HG02938 (cell line): ENCODE measurements around the gene SPOPL.
"Not testable (repeated sequence)": the region's sequence is repeated elsewhere in the genome, so short reads cannot be mapped to it uniquely, and the experiment has no call there.

Source experiments
- ATAC-seq: cut with Tn5 transposase; IDR thresholded peaks from one replicate; pipeline ENCODE4 v1.9.1; 2021; ENCODE audit warnings: mild to moderate bottlenecking, moderate library complexity; ENCODE audit not compliant: unreplicated experiment

The SPOPL gene

DNA sequence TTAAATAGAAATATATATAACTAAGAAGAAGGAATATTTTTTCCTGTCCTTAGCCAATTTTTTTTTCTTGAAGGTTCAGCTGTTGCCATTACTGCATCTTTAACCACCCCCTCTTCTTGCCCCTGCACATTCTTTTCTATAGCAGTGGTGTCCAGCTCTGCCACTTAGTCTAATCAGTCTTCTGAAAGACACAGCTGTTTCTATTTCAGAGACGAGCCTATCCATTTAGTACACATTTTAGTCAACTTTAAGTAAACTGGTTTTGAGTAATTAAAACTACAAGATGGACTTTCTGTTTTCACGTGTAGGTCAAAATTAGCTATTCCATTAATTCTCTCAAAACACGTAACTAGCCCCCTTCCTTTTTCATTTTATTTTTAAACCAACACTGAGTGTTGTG is 21.0 kb downstream of the SPOPL start:
- ATAC-seq = peak; percentile 73

DNA sequence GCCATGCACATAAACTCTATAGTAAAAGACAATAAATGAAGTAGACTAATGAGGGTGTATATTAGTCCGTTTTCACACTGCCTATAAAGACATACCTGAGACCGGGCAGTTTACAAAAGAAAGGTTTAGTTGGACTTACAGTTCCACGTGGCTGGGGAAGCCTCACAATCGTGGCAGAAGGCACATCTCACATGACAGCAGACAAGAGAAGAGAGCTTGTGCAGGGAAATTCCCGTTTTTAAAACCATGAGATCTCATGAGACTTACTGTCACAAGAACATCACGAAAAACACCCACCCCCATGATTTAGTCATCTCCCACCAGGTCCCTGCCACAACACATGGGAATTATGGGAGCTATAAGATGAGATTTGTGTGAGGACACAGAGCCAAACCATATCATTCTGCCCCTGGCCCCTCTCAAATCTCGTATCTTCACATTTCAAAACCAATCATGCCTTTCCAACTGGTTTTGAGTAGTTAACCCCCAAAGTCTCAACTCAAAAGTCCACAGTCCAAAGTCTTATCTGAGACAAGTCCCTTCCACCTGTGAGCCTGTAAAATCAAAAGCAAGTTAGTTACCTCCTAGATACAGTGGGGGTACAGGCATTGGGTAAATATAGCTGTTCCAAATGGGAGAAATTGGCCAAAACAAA is 21.6 kb downstream of the SPOPL start:
- peak; percentile 57 for ATAC-seq

DNA sequence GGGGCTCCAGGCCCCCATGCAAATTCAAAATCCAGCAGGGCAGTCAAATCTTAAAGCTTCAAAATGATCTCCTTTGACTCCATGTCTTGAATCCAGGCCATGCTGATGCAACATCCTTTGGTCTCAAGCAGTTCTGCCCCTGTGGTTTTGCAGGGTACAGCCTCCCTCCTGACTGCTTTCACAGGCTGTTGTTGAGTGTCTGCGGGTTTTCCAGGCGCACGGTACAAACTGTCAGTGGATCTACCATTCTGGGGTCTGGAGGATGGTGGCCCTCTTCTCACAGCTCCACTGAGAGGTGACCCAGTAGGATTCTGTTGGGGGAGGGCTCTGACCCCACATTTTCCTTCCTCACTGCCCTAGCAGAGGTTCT is 22.1 kb downstream of the SPOPL start:
- ATAC-seq = not testable (repeated sequence)

DNA sequence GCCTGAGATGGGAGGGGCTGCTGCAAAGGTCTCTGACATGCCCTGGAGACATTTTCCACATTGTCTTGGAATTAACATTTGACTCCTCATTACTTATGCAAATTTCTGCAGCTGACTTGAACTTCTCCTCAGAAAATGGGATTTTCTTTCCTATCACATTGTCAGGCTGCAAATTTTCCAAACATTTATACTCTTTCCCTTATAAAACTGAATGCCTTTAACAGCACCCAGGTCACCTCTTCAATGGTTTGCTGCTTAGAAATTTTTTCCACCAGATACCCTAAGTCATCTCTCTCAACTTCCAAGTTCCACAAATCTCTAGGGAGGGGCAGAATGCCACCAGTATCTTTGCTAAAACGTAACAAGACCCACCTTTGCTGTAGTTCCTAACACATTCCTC is 22.8 kb downstream of the SPOPL start:
- ATAC-seq = not testable (repeated sequence)

DNA sequence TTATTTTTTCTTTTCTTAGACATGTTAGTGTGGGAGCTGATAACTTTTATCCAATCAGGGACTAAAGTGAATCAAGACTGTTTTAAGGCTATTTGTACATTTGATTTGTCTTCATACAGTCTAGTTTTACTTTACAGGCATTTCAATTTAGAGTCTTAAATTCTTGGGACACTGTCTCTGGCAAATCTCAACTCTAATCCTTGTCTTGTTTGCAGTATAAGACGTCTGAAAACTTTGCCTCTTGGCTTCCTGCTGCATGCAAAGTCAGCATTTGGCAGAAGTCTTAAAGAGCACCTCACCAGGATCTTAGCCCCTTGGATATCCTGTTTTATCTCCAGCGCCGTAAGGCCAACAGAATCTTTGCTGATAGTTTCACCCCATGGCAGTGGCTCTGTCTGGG is 30.3 kb downstream of the SPOPL start:
- ATAC-seq = no peak

DNA sequence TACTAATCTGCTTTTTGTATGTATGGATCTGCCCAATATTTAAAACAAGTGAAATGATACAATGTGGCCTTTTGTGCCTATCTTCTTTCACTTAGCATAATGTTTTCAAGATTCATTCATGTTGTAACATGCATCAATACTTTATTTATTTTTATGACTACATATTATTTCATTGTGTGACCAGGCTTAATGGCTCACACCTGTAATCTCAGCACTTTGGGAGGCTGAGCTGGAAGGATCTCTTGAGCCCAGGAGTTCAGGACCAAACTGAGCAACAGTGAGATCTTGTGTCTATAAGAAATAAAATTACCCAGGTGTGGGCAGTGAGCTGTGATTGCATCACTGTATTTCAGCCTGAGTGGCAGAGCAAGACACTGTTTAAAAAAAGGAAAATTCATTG is 33.2 kb downstream of the SPOPL start:
- ATAC-seq = no peak

DNA sequence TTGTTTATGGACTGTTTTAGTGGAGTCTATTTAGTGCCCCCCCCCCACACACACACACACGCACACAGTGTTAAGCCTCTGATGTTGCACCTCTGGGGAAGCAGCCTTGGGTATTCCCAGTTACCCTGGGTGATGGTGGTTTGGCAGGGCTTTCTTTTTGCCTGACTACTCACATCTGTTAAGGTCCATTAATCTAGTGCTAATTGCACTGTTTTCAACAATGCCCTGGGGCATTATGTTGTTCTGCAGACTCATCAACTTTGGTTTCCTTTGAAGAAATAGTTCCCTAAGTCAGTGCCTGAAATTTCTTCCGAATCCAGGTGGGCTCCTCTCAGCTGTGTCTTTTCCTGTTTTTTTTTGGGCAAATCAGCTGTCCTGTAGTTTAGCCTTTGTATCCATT is 34.7 kb downstream of the SPOPL start:
- ATAC-seq = no peak

DNA sequence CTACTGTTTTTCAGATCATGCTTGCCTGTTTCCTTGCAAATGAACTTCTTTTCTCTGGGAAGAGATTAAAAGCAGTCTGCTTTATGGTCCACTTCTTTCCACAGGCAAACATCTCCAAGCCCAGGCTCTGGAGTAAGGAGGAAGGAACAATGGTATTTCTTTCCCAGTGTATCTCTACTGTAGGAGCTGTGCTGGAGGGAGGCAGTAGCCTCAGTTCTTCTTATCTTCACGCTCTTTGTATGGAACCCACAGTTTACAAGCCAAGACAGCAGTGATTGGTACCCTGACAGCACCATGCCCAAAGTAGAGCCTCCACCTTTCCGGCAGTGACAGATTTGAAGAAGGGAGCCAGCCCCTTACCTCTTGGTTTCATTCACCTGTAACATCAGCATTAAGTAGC is 35.2 kb downstream of the SPOPL start:
- no peak for ATAC-seq

DNA sequence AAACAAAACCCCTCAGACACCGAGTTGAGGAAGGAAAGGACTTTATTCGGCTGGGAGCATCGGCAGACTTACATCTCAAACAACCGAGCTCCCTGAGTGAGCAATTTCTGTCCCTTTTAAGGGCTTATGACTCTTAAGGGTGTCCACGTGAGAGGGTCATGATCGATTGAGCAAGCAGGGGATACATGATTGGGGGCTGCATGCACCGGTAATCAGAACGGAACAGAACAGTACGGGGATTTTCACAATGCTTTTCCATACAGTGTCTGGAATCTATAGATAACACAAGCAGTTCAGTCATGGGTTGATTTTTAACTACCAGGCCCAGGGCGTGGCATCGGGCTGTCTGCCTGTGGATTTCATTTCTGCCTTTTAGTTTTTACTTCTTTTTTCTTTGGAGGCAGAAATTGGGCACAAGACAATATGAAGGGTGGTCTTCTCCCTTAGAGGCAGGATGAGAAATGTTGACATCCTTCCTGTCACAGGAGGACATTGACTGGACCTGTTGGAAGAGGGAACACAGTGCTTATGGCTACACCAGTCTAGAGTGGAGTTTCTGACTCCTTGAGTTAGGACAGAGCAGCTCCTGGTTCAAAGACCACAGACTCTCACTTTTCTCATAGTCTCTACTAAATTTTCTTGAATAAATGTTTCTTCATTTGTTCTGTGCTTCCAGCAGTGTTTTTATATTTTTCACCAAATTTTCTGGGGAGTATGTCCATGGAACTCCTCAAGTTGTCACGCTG is 35.8 kb downstream of the SPOPL start:
- no peak for ATAC-seq

DNA sequence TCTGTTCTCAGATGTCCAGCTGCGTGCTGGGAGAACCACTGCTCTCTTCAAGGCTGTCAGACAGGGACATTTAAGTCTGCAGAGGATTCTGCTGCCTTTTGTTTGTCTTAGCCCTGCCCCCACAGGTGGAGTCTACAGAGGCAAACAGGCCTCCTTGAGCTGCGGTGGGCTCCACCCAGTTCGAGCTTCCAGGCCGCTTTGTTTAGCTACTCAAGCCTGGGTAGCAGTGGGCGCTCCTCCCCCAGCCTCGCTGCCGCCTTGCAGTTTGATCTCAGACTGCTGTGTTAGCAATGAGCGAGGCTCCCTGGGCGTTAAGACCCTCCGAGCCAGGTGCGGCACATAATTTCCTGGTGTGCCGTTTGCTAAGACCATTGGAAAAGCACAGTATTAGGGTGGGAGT is 42.6 kb downstream of the SPOPL start:
- not testable (repeated sequence) for ATAC-seq

DNA sequence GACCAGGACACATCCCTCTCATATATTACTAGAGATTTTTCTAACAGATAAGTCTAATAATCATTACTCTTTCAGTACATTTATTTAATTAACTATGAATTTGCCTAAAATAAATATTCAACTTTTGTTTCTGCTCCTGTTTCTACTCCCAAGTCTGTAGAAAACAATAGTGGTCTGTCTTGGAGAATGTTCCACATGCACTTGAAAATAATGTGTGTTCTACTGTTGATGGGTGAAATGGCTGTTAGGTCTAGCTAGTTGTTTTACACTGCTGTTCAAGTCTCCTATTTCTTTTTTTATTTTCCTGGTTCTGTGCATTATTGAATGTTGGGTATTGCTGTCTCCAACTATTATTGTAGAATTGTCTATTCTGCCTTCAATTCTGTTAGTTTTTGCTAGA is 47.2 kb downstream of the SPOPL start:
- ATAC-seq = no peak

DNA sequence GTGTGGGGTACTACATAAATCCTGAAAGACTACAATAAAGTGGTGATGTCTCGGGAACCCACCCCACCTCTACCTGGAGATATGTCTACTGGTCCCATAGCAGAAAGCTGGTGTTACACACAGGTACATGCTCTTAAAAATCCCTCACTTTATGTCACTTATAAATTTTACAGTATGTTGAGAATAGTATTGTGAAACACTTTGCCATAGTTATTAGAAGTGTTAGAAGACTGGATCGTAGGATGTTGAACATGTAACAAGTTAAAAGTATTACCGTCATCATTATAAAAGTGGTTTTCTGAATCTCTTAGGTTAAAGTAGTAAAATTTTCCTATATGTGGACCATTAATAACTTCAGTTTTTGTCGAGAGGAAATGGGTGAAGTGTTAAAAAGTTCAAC is 48.6 kb downstream of the SPOPL start:
- ATAC-seq = no peak

DNA sequence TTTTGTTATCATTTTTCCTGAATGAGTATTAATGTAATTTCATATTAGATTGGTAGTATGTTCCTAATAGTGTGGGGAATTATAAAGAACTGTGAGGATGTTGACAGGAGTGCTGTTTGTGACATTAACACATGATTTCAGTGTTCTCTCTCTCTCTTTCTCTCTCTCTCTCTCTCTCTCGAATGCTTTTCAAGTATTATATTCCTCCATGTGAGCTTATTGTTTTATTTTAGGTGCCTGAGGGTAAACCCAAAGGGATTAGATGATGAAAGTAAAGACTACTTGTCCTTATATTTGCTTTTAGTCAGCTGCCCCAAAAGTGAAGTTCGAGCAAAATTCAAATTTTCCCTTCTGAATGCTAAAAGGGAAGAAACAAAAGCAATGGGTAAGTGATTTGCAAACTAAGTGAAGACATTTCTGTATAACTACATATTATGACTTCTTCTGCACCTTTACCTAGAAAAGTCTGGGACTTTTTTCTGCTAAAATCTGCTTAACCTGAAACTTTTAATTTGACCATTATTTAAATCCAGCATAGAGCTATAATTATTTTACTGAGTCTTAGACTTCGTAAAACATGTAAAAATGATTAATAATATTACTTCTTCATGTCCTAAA is 49.2 kb downstream of the SPOPL start:
- no peak for ATAC-seq

DNA sequence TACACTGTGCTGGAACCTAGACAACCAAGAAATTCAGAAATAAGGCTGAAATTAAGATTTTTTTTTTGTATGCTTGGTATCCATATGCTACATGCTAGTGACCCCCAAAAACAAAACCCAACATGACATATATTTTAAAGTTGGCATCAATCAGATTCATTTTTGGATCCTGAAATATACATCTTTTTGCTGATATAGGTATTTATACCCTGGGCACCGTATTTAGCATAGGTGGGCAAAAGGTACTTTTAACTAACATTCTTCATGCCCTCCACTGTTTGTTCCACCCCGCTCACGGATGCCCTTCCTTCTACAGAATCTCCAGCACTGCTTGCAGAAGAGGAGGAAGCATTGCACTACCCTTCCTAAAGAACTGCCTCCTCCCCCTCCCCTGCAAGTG is 52.6 kb downstream of the SPOPL start:
- ATAC-seq = no peak

DNA sequence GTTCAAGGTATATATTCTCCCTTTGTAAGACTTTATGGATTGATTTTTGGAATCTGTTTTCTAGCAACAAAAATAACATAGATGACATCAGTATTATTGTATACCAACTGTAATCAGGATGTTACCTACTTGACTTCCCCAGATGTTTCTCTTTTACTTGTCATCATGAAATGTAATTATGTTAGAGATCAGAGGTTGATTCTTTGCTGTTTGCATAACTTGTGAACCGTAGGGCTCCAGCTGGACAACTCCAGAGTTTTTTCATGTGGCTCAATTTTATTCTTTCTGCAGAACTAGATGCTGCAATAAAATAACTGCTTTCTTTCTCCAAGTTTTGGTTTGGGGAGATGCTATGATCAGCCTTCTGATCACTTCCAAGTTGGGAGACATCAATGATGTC is 58.1 kb downstream of the SPOPL start:
- ATAC-seq = no peak

DNA sequence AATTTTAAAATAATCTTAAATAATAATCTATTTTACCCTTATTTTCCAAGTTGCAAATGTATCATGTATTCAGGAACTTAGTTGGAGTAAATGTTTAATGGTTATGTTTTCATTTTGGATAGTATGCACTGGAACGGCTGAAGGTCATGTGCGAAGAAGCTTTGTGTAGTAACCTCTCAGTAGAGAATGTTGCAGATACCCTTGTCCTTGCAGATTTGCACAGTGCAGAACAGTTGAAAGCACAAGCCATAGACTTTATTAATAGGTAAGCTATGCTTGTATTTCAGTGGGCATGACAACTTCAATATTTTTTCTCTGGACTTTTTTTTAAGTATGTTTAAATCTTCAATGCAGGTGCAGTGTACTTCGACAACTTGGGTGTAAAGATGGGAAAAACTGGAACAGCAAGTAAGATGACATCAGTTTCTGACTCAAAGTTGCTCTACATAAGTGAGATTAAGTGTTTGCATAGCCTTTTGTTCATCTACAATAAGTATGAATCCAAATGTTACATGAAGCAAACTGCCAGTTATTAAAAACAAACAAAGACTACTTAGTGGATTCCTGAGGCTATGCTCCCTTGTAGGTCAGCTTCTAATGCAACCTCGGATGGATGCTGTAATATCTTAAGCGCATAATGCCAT is 63.1 kb downstream of the SPOPL start:
- no peak for ATAC-seq

DNA sequence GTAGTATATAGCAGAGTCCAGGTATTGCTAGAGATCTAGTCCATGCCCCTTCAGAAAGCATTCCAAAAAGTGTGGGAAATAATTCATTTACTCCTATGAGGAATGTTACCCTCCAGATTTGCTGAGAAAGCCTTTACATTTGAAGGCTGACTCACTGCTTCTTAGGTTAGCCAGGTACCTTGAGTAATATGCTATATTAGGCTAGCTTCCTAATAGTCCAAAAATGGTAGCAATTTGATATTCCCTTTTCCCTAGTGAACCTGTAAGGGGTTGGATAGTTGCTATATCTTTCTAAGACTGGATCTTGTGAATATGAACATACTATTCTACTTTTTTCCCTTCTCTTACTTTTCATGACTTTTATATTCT is 63.6 kb downstream of the SPOPL start:
- no peak for ATAC-seq

DNA sequence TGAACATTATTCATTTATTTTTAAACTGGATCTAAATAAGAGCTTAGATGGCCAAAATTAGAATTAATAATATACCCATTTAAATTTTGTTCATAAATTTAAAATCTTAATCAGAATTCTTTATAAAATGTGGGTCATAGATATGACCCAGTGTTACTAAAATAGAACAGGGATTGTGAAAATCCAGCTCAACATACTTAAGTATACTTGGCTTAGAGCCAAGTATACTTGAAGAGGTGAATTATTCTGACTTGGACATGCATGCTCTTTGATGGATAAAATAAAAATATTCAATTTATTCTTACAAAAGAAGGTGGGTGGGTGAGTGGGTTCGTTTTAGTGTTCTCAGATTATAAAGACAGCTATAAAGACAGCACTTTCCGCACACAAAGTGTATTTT is 70.7 kb downstream of the SPOPL start:
- ATAC-seq = no peak

DNA sequence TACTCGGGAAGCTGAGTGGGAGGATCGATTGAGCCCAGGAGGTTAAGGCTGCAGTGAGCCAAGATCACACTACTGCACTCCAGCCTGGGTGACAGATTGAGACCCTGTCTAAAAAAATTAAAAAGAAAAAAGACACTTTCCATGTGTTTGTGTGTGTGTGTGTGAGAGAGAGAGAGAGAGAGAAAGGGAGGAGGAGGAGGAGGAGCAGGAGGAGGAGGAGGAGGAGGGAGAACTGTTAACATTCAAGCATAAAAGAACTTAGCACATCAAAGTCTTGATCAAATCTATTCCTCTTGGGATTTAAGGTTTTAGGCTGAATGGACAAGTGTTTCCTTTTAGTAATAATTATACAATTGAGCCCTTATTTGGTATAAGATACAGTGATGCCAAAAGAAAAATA is 75.5 kb downstream of the SPOPL start:
- no peak for ATAC-seq

DNA sequence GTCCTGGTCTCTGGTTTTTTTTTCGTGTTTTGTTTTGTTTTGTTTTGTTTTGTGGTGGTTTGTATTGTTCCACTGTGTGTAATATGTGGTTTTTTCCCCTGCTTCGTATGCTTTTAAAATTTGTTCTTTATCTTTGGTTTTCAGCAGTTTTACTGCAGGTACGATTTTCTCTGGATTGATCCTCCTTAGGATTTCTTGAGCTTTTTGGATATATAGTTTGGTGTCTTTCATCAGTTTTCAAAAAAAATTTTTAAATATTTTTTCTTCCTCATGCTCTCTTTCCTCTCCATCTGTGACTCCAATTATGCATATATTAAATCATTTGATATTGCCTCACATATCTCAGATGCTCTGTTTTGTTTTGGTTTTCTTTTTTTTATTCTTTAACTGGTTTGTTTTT is 78.0 kb downstream of the SPOPL start:
- no peak for ATAC-seq

DNA sequence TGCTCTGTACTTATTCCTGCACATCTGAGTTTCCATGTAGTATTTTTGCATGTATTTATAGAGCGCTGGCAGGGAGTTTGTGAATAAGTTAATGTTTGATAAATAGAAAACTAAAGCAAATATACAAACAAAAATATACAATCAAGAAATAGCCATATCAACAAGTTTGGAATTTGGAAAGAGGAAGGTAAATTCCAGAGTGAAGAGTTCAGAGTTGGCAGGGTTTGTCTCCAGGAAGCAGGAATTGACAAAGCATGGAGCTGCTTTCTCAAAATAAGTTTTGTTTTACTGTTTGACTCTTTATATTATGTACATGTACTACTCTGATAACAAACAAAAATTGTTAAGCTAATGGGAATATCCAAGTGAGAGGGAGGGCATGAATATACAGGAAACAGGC is 80.3 kb downstream of the SPOPL start:
- no peak for ATAC-seq

DNA sequence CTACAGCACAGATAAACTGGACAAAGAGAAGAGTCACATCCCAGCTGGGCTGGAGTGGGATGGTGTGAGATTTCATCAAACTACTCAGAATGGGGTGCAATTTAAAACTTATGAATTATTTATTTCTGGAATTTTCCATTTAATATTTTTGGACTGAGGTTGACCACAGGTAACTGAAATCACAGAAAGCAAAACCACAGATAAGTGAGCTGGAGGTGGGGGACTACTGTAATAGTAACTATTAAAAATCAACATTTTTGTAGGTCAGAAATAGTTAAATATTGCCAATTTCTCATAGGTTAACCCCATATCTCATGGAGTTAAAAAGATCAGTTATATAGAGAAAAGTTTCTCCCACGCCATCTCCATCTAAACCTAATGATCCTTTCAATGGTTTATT is 88.1 kb downstream of the SPOPL start:
- no peak for ATAC-seq
